ENCODE results near the gene TKT.
A peak's percentile ranks its signal among the peaks of the same experiment; 100 is the strongest.

Gene TKT

DNA sequence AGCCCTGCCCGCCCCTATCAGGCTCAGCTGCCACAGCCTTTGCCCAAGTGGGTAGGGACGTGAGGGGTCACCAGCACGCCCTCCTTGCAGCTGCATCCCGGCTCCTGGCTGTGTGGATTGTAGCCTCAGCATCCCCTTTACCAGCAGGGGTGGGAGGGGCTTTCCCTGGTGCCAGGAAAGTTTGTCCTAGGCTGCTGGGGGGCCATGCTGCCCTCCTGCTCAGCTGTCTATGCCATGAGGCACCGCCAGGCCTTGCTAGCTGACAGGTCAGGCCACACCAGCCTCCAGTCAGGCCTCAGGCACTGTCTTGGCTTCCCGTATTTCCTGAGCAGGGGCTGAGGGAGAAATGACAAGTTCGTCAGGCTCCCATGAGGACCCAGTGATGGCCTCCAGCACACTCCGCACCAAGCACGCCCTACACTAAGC, 32.3 kb downstream of the TKT start:
- no peak for DNase-seq

DNA sequence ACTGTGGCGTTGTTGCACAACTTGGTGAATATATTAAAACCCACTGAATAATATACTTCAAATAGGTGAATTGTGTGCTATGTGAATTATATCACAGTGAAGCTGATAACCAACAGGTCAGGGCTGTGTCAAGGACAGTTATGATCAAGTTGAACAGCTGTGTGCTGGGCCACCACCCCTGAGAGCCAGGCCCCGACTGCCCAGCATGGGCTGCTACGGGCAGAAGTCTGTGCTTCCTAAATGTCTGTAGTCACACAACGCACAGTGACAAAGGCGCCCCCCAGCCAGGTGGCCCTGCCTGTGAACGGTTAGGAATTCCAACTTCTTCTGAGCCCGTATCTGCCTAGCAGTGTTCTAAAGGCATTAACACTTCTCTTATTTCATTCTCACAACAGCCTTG, 32.8 kb downstream of the TKT start:
- no peak for DNase-seq

DNA sequence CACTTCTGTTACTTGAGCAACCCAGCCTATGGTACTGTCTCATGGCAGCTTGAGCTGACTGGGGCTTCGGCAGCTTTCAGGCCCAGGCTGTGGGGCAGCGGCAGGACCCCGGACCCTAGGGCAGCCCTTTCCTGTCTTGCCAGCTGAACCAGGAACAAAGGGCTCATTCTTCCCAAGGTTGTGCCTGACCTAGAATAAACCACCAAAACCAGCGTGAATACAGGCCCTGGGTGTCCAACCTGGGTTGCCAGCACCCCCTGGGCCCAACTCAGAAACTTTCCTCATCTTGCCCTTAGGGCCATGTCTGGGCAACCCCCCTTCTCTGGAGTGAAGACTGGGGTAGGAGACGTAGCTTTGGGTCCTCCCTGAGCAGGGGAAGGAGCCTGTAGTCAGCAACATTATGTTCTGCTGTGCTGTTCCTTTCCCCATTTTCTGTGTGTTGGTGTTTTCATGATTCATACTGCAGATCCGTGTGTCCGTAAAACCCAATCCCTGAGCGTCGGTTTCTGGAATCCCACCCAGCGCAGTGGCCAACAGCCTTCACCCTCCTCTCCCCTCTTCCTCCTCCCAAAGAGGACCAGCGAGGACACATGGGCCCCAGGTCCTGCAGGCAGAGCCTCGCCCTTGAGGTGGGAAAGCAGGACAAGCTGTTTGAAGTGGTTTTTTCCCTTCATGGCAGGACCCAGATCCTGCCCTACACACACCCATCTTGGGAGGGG, 33.5 kb downstream of the TKT start:
- no peak for DNase-seq

DNA sequence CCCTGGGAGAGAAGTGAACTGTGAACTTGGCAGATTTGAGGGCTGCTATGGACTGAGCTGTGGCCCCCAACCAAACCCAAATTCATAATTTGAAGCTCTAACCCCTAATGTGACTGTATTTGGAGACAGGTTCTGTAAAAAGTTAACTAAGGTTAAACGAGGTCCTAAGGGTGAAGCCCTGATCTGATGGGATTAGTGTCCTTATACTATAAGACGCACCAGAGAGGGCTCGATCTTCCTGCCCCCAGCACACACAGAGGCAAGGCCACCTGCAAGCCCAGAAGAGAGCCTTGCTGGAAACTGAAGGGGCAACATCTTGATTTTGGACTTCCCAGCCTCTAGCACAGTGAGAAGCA, 34.0 kb downstream of the TKT start:
- DNase-seq: no peak

DNA sequence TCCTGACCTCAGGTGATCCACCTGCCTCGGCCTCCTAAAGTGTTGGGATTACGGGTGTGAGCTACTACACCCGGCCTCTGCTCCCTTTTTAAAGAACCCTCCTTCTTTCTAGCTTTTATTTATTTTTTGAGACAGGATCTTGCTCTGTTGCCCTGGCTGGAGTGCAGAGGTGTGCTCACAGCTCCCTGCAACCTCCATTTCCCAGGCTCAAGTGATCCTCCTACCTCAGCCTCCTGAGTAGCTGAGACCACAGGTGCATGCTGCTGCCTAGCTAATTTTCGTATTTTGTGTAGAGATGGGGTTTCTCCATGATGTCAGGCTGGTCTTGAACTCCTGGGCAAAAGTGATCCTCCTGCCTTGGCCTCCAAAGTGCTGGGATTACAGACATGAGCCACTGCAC, 34.5 kb downstream of the TKT start:
- DNase-seq: no peak

DNA sequence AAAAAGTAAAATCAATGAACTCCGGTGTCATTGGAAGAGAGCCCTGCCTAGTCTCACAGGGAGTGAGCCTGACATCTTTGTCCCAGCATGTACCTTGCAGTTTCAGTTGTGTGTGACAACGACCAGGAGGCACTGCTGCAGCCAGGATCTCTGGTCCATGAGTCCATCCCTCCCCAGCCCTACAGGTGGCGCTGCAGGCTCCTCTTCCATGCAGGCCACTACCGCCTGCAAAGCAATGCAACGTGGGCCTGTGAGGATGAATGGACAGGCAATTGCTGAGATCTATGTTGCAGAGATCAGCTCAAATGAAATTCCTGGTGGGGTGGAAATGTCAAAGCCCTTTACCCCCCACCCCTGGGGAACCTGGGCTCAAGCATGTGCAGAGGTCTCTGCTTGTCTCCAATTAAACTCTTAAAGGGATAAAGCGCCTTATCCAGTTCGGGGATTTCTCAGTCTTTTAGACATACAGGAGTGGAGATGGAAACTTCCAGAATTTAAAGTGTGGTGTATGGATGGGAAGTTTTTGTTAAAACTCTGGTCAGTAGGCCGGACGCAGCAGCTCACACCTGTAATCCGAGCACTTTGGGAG, 35.8 kb downstream of the TKT start:
- peak; percentile 93 for DNase-seq

DNA sequence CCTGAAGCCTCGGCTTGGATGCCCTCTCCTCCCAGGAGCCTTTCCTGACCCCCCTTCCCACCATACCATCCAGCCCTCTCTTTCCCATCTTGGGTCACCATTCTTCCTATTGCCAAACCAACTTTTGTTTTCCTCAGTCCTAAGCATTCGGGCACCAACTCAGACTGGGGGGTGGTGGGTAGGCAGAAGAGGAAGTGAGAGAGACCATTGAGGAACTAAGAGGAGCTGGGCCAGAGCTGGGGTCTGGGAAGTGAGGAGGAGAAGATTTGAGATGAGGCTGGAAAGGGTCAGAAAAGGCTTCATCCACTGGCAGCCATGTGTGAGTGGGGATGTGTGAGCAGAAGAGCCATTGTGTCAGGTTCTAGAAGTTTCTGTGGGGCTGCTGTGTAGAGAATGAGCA, 37.7 kb downstream of the TKT start:
- no peak for DNase-seq

DNA sequence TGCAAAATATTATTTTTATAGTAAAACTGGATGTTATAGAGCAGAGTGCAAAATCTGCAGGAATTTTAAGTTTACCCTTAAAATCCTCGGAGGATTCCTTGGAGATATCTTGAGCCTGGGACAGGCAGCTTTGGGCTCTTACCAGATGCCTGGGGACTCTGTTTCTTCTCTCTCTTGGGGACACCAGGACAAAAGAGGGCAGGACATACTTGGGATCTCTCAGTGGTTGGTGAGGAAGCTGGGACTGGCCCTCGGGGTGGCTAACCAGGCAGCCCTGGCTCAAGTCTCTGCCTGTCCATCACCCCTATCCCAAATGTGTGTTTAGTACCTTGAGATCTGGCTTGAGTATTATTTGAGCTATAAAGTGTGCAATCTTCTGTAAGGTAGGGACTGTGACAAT, 38.6 kb downstream of the TKT start:
- DNase-seq: no peak

DNA sequence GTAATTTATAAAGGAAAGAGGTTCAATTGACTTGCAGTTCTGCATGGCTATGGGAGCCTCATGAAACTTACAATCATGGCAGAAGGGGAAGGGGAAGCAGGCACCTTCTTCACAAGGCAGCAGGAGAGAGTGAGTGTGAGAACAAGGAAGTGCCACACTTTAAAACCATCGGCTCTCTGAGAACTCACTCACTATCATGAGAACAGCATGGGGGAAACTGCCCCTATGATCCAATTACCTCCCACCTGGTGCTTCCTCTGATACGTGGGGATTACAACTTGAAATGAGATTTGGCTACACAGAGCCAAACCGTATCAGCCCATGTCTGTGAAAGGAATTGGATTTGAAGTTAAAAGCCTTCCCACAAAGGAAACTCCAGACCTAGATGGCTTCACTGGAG, 39.1 kb downstream of the TKT start:
- DNase-seq: no peak

DNA sequence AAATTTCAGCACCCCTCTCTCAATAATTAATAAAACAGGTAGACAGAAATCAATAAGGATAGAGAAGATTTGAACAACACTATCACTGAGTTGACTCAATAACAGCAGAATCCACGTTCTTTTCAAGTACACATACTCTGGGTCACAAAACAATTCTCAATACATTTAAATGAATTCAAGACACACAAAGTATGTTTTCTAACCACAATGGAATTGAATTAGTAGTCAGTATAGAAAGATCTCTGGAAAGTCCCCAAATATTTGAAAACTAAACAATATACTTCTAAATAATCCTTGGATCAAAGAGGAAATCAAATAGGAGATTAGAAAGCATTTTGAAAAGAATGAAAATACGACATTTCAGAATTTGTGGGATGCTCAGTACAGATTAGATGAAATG, 40.0 kb downstream of the TKT start:
- no peak for DNase-seq

DNA sequence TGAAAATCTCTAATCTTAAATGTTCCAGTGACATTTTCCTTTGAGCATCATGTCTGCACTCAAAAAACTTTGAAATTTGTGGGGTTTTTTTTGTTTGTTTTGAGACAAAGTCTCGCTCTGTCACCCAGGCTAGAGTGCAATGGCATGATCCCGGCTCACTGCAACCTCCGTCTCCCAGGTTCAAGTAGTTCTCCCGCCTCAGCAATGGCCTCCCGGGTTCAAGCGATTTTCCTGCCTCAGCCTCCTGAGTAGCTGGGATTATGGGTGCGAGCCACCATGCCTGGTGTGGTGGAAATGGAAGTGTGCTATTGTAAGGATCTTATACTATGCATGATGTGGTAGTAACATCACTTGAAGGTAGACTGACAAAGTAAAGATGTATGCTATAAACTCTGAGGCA, 42.5 kb downstream of the TKT start:
- DNase-seq: no peak

DNA sequence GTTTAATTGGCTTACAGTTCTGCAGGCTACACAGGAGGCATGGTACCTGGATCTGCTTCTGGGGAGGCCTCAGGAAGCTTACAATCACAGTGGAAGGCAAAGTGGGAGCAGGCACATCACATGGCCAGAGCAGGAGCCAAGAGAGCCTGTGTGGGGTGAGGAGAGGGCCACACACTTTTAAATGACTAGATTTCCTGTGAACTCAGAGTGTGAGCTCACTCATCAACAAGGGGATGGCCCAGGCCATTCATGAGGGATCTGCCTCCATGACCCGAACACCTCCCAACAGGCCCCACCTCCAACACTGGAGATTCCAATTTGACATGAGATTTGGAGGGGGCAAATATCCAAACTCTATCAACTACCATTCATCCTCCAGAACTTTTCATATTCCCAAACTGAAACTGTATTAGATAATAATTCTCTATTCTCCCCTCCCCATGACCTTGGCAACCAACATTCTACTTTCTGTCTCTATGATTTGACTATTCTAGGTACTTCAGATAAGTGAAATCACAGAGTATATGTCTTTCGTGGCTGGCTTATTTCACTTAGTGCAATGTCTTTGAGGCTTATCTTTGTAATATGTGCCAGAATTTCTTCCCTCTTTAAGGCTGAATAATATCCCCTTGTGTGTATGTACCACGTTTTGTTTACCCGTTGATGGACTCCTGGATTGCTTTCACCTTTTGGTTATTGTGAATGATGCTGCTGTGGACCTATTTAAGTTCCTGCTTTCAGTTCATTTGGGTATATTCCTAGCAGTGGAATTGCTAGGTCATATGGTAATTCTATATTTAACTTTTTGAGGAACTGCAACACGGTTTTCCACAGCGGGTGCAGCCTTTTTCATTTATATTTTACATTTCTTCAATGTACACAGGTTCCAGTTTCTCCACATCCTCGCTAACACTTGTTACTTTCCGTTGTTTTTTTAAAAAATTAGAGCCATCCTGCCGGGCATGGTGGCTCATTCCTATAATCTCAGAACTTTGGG, 43.8 kb downstream of the TKT start:
- no peak for DNase-seq

DNA sequence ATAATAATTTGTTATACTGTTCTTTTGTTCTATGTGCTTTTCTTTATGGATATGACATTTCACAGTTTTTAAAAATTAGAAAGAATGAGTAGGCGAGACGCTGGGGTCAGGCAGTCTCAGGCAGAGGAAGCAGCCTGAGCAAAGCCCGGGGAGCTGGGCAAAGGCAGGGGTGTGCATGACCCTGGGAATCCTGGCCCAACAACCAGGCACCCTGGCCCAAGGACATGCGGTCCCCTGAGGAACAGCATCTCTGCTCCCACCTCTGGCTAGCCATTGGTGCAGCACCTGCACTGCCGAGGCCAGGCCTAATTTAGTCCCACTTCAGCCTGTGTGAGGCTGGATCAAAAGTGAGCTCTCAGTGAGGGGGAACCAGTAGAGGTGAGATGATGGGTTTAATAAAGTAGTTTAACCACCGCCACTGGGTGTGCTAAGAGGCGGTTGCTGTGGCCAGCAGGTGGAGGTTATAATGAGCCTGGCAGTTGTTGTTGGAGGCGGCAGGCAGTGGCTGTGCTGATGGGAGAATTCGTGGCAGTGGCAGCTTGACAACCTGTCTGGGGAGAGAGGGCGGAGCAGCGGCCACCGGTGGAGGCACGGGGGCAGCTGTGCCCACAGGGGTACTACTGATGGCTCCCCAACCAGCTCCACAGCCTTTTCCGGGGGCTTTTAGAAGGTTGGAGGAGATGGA, 53.3 kb downstream of the TKT start:
- DNase-seq: no peak

DNA sequence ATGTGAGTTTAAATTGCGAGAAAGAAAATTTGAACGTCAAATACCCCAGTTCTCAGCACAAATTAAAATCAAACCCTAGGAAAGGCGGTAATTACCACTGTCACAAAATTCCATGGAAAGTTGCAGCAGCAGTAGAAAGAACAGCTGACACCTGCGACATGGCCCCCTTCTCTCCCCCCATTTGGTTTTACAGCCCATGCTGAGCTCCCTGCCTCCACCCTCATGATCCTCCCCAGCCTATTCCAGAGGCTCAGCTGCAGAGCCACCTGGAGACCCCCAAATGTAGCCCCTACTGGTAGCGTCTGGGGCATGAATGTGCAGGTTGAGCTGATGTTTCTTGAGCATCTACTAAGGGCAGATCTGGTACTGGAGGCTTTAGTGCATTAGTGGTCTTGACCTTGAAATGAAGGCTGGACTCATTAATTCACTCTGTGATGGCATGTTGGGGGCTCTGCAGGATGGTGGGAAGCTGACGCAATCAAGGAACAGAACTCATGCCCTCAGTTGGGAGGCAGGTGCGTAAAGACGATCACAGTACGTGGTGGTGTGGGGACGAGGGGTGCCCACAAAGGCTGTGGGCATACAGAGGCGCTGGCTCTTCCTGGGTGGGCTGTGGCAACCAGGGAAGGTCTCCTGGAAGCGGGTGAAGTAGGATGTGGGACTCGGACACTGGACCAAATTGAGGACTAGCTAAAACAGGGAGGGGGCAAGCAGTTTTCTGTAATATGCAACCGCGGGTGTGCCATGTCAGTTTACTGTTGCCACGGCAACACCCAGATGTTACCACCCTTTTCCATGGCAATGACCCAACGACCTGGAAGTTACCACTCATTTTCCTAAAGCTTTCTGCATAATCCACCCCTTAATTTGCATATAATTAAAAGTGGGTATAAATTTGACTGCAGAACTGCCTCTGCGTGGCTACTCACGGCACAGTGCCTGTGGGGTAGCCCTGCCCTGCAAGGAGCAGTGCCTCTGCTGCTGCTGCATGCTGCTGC, 55.0 kb downstream of the TKT start:
- DNase-seq: no peak

DNA sequence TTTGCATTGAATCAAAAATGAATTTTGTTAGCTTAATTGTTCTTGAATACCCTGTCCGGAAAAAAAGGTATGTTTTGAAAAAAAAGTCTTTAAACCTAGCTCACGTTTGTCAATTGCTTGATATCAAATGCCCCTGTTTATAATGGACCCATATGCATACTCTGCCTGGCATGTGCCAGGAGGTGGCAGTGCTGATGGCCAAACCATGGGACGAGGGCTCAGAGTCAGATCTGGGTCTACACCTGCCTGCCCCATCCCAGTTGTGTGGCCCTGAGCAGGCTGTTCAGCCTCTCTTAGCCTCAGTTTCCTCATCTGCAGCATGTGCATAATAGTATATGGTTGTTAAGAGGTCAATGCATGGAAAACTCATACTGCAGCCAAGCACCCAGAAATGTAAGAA, 56.0 kb downstream of the TKT start:
- no peak for DNase-seq

DNA sequence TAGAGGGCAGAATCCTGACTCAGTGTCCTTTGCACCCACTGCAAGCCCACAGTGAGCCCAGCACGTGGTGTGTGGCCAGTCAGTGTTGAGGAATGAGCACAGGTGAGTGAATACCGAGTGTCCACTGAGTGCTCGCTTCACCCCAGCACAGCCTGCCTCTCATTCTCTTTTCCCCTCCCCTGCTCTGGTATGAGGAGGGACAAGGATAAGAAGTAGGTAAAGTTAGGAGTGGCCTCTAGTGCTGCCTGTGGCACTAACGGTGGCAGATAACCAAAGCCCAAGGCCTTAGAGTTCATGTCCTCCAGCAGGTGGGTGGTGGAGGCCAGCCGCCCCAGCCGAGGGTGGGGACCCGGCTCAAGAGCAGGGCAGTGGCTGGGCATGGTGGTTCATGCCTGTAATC, 56.8 kb downstream of the TKT start:
- DNase-seq: no peak

DNA sequence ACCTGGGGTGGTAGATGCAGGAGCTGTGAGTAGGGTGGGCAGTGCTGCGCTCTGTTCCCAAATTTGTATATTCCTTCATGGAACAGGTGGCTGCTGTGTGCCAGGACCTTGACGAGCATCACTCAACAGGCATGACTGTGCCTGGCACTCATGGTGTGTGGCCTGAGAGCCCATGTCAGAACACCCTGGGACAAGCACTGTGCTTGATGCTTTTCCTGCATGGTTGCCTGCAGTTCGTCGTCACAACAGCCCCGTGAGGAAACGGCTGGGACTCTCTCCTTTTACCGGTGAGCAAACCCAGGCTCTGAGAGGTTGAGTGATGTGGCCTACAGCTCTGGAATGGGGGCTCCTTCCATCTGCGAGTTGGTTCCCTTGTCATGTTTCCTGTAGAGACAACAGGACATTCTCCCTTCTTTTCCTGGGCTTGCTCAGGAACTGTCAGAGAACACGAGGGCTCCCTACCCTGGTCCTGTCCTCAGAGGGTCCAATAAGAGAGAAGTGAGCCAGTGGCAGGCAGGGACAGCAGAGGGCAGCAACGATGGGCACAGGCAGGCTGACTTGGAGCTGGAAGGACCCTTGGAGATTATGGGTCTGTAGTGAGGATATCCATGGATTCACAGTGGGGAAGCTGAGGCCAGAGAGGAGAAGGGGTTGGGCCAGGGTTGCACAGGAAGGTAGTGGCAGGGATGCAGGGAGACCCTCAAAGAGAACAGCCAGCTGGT, 57.4 kb downstream of the TKT start:
- DNase-seq: no peak

DNA sequence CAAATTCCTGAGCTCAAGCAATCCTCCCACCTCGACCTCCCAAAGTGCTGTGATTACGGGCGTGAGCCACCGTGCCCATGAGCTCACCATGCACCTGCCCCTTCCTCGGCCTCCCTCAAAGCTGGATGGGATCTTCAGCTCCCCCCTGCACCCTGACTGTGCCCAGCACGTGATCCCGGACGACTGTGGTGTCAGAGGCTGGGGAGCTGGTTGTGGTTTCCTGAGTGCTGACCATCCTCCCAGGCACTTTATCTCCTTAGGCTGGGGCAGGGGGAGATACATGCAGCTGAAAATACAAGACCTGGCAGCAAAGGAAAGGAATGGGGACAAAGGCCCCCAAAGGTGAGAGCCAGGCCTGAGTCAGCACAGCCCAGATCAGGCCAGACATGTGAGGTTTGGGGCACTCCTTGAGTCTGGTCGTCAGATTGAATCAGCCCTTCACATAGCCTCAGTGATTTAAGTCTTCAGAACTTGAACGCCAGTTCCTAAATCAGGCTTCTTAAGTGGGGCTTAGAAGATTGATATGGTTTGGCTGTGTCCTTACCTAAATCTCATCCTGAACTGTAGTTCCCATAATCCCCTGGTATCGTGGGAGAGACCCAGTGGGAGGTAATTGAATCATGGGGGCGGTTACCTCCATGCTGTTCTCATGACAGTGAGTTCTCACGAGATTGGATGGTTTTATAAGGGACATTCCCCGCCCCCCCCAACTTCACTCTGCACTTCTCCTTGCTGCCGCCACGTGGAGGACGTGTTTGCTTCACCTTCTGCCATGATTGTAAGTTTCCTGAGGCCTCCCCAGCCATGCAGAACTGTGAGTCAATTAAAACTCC, 59.0 kb downstream of the TKT start:
- no peak for DNase-seq

DNA sequence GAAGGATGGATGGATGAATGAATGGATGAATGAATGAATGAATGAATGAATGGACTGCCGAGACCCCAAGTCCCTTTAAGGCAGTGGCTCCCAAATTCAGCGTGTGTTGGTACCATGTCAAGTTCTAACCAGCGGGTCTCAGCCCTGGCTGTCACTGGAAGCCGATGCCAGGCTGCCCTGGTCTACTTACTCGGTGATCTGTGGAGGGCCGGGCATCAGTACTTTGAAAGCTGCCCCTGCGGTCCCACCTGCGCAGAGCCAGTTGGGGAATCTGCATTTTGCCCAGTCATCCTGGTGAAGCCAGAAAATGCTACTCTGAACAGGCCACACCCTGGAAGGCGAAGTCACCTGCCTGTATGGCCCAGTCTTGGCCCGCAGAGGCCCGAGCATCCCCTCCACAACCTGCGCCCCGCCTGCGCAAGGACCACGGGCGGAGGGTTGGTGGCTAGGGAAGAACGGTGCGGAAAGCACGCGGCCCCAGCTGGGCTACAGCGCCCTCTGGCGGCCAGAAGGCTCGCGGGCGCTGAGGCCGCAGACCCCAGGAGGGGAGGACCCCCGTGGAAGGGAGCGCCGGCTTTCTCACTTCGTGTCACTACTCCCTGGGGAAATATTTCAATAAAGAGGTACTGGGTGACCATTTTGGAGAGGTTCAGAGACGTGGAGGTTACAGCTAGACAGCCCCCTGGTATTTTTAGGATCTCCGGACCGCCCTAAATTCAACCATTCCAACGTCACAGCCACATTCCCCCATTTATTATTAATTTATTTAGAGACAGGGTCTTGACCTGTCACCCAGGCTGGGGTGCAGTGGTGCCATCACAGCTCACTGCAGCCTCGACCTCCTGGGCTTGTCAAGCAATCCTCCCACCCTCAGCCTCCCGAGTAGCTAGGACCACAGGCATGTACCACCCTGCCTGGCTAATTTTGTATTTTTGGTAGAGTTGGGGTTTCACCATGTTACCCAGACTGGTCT, 59.9 kb downstream of the TKT start:
- peak; percentile 90 for DNase-seq
